H1 (cell line): Measurements from ENCODE around the gene EGFR. TPM values are rescaled to one million over a fixed set of nuclear protein-coding genes. Genes with fewer than 3 reads are reported as not detected.

ENCODE experiments used
- CTCF ChIA-PET: fragments of 300-600 bp; sonication (Branson Sonifier 250); formaldehyde crosslinking; loops from one replicate; lab custom pipeline; 2021; ENCODE audit not compliant: partially characterized antibody; lab: Charles Lee
- POLR2A ChIA-PET: fragments of 300-600 bp; sonication (Branson Sonifier 250); formaldehyde crosslinking; loops from one replicate; lab custom pipeline; 2021; ENCODE audit warnings: inconsistent platforms; ENCODE audit not compliant: partially characterized antibody; lab: Charles Lee
- DNase-seq, 2 experiments: peaks; one replicate each; pipeline versions ENCODE4 v3.0.0 to v3.0.0-alpha.2; 2010 to 2022; ENCODE audit warnings: low spot score in 2 of 2, low read depth in 1 of 2, mixed read lengths in 1 of 2
- FAIRE-seq: peaks from 2 replicates; lab custom pipeline; 2011; peaks lifted over from hg19 to GRCh38; lab: Jason Lieb, UNC
- H2AFZ ChIP-seq: 2 replicates; pipeline ENCODE4 v1.8.1; 2012; ENCODE audit warnings: low read length, inconsistent platforms
- H2AK5ac ChIP-seq: 2 replicates; pipeline ENCODE4 v1.6.1; 2013; ENCODE audit warnings: low read depth, low read length
- H2BK120ac ChIP-seq: replicated peaks from 2 replicates; pipeline ENCODE3; 2013; ENCODE audit warnings: low read depth, low read length, inconsistent platforms
- H2BK12ac ChIP-seq: 2 replicates; pipeline ENCODE4 v1.6.1; 2013; ENCODE audit warnings: low read depth, low read length
- H2BK15ac ChIP-seq: 2 replicates; pipeline ENCODE4 v1.6.1; 2013; ENCODE audit warnings: low read length
- H2BK20ac ChIP-seq: 2 replicates; pipeline ENCODE4 v1.6.1; 2013; ENCODE audit warnings: low read length
- H2BK5ac ChIP-seq: 2 replicates; pipeline ENCODE4 v1.6.1; 2013; ENCODE audit warnings: low read depth, low read length
- H3K14ac ChIP-seq: 2 replicates; pipeline ENCODE4 v1.6.1; 2013; ENCODE audit warnings: inconsistent platforms; ENCODE audit not compliant: insufficient read length
- H3K18ac ChIP-seq: 2 replicates; pipeline ENCODE4 v1.6.1; 2013; ENCODE audit warnings: low read length; ENCODE audit errors: extremely low read depth
- H3K23ac ChIP-seq: 2 replicates; pipeline ENCODE4 v1.6.1; 2013; ENCODE audit warnings: inconsistent platforms; ENCODE audit not compliant: insufficient read length
- H3K23me2 ChIP-seq: 2 replicates; pipeline ENCODE4 v1.6.1; 2013; ENCODE audit warnings: low read depth, low read length
- H3K27ac ChIP-seq: 2 replicates; pipeline ENCODE4 v1.6.1; 2011; ENCODE audit warnings: low read depth, low read length, inconsistent platforms
- H3K27me3 ChIP-seq, 4 experiments: replicated peaks in 1 of 4; 1 replicate in 1 of 4; 2 replicates in 3 of 4; pipeline versions ENCODE4 v1.6.1 to v1.8.1; 2011 to 2013; ENCODE audit warnings: low read length in 3 of 4, mild to moderate bottlenecking in 3 of 4, inconsistent platforms in 2 of 4, mixed read lengths in 2 of 4, moderate library complexity in 1 of 4; ENCODE audit not compliant: control insufficient read depth in 3 of 4, insufficient read depth in 3 of 4; ENCODE audit errors: extremely low read depth in 1 of 4
- H3K36me3 ChIP-seq, 4 experiments: 2 replicates each; pipeline versions ENCODE4 v1.6.1 to v1.8.1; 2011 to 2013; ENCODE audit warnings: mild to moderate bottlenecking in 4 of 4, low read length in 3 of 4, moderate library complexity in 2 of 4, control low read depth in 1 of 4, inconsistent platforms in 1 of 4; ENCODE audit not compliant: insufficient read depth in 4 of 4, control insufficient read depth in 2 of 4
- H3K4ac ChIP-seq: replicated peaks from 2 replicates; pipeline ENCODE3; 2013; ENCODE audit warnings: low read length, low read depth, mixed read lengths, inconsistent platforms; ENCODE audit not compliant: insufficient read length
- H3K4me1 ChIP-seq, 4 experiments: replicated peaks in 1 of 4; 1 replicate in 1 of 4; 2 replicates in 3 of 4; pipeline versions ENCODE4 v1.6.1 to v1.8.1; 2011 to 2013; ENCODE audit warnings: low read length in 3 of 4, inconsistent platforms in 2 of 4, mixed read lengths in 1 of 4; ENCODE audit not compliant: insufficient read depth in 4 of 4, control insufficient read depth in 3 of 4
- H3K4me2 ChIP-seq, 2 experiments: 2 replicates each; pipeline versions ENCODE4 v1.6.1 to v1.8.1; 2011 to 2013; ENCODE audit warnings: low read depth in 2 of 2, low read length in 2 of 2, control low read depth in 1 of 2, inconsistent platforms in 1 of 2, mild to moderate bottlenecking in 1 of 2; ENCODE audit not compliant: insufficient read depth in 1 of 2
- H3K4me3 ChIP-seq, 4 experiments: fragments of 200-600, 300-600 bp in 1 of 4; sonication (generic), shearing (Covaris generic), sonication (Bioruptor Twin) in 1 of 4; 2 replicates each; pipeline versions ENCODE4 v1.5.1 to v1.8.1; 2011 to 2016; ENCODE audit warnings: low read length in 4 of 4, low read depth in 3 of 4, control low read depth in 2 of 4, inconsistent platforms in 2 of 4, mild to moderate bottlenecking in 2 of 4, mixed read lengths in 1 of 4, moderate library complexity in 1 of 4; ENCODE audit not compliant: insufficient read depth in 2 of 4; ENCODE audit errors: extremely low read depth in 1 of 4
- H3K56ac ChIP-seq: replicated peaks from 2 replicates; pipeline ENCODE3; 2013; ENCODE audit warnings: low read depth, mild to moderate bottlenecking, mixed read lengths, low read length, inconsistent platforms; ENCODE audit not compliant: insufficient read length
- H3K79me1 ChIP-seq: 2 replicates; pipeline ENCODE4 v1.6.1; 2013; ENCODE audit warnings: low read depth, low read length, control low read depth
- H3K79me2 ChIP-seq, 2 experiments: 2 replicates each; pipeline versions ENCODE4 v1.6.1 to v1.8.1; 2012 to 2013; ENCODE audit warnings: low read length in 2 of 2, mild to moderate bottlenecking in 2 of 2, inconsistent platforms in 1 of 2; ENCODE audit not compliant: insufficient read depth in 2 of 2, control insufficient read depth in 1 of 2
- H3K9ac ChIP-seq, 4 experiments: replicated peaks in 1 of 4; 1 replicate in 1 of 4; 2 replicates in 3 of 4; pipeline versions ENCODE4 v1.6.1 to v1.8.1; 2011 to 2013; ENCODE audit warnings: low read depth in 3 of 4, low read length in 3 of 4, control low read depth in 2 of 4, mild to moderate bottlenecking in 2 of 4, moderate library complexity in 2 of 4, inconsistent platforms in 1 of 4; ENCODE audit errors: extremely low read depth in 1 of 4
- H3K9me3 ChIP-seq, 2 experiments: 2 replicates each; pipeline versions ENCODE4 v1.6.1 to v1.8.1; 2012 to 2013; ENCODE audit warnings: mild to moderate bottlenecking in 2 of 2, moderate library complexity in 2 of 2, control low read depth in 1 of 2, inconsistent platforms in 1 of 2, low read depth in 1 of 2, low read length in 1 of 2, mixed read lengths in 1 of 2; ENCODE audit not compliant: insufficient read depth in 2 of 2
- H4K20me1 ChIP-seq, 2 experiments: replicated peaks in 1 of 2; 2 replicates each; pipeline versions ENCODE3 to v1.8.1; 2011 to 2013; ENCODE audit warnings: inconsistent platforms in 2 of 2, low read length in 2 of 2, mild to moderate bottlenecking in 1 of 2; ENCODE audit not compliant: insufficient read depth in 2 of 2, control insufficient read depth in 1 of 2
- H4K5ac ChIP-seq: 2 replicates; pipeline ENCODE4 v1.6.1; 2013; ENCODE audit warnings: low read length, low read depth, mixed read lengths, inconsistent platforms; ENCODE audit not compliant: insufficient read length
- H4K8ac ChIP-seq: 2 replicates; pipeline ENCODE4 v1.8.0; 2013; ENCODE audit warnings: mild to moderate bottlenecking, moderate library complexity, low read length, inconsistent platforms; ENCODE audit not compliant: insufficient read depth; ENCODE audit errors: extremely low read depth
- H4K91ac ChIP-seq: replicated peaks from 2 replicates; pipeline ENCODE3; 2013; ENCODE audit warnings: low read length, mixed read lengths, inconsistent platforms; ENCODE audit not compliant: insufficient read length
- CBX5 ChIP-seq: fragments of 300-800, 300-1000 bp; sonication (generic); IDR thresholded peaks from 2 replicates; pipeline ENCODE4 v1.7.1; 2016; ENCODE audit warnings: antibody characterized with exemption, low read length, low read depth
- CTBP2 ChIP-seq: IDR thresholded peaks from 2 replicates; pipeline ENCODE4 v1.7.0; 2011; ENCODE audit warnings: borderline replicate concordance, mild to moderate bottlenecking, moderate library complexity, mixed read lengths, low read length; ENCODE audit not compliant: insufficient read depth, insufficient read length
- EGR1 ChIP-seq: IDR thresholded peaks from 2 replicates; pipeline ENCODE4 v1.6.1; 2011; ENCODE audit warnings: low read depth, low read length, borderline replicate concordance
- KDM4A ChIP-seq: IDR thresholded peaks from one replicate; pipeline ENCODE4 v1.7.1; 2012; ENCODE audit warnings: low read depth, mild to moderate bottlenecking, moderate library complexity, low read length, inconsistent platforms; ENCODE audit not compliant: severe bottlenecking
- KDM5A ChIP-seq: fragments of 200-600 bp; IDR thresholded peaks from 2 replicates; pipeline ENCODE4 v1.7.1; 2012; ENCODE audit warnings: mild to moderate bottlenecking, low read length, inconsistent platforms, mixed read lengths
- PHF8 ChIP-seq: fragments of 200-600 bp; sonication (generic); conservative IDR thresholded peaks from 2 replicates; pipeline ENCODE4 v1.7.1; 2012; ENCODE audit warnings: low read depth, mild to moderate bottlenecking, inconsistent platforms, low read length, moderate library complexity
- RBBP5 ChIP-seq: IDR thresholded peaks from 2 replicates; pipeline ENCODE4 v1.7.1; 2012; ENCODE audit warnings: low read depth, mild to moderate bottlenecking, inconsistent platforms, low read length, moderate library complexity, borderline replicate concordance
- RXRA ChIP-seq: IDR thresholded peaks from 2 replicates; pipeline ENCODE4 v1.6.1; 2011; ENCODE audit warnings: low read depth, mild to moderate bottlenecking, low read length, moderate library complexity; ENCODE audit not compliant: insufficient read depth
- SIRT6 ChIP-seq: IDR thresholded peaks from one replicate; pipeline ENCODE4 v1.7.1; 2012; ENCODE audit warnings: low read length, inconsistent platforms
- ZNF274 ChIP-seq: IDR thresholded peaks from 2 replicates; pipeline ENCODE4 v1.7.0; 2012; ENCODE audit warnings: low read length, borderline replicate concordance; ENCODE audit errors: extremely low read depth
- WGBS, 2 experiments: shearing (Covaris generic) in 1 of 2; methylation state at CpG; one replicate each; pipeline versions ENCODE4 v1.1.6 to v1.1.7; 2013 to 2015; ENCODE audit warnings: low lambda C conversion rate in 2 of 2, mixed read lengths in 2 of 2, inconsistent platforms in 1 of 2, low coverage in 1 of 2, missing lambda C conversion rate in 1 of 2; ENCODE audit not compliant: insufficient replicate concordance in 2 of 2, insufficient coverage in 1 of 2, insufficient read length in 1 of 2; ENCODE audit errors: extremely low coverage in 1 of 2, missing lambda C conversion rate in 1 of 2; 5-methylcytosine and 5-hydroxymethylcytosine counted together
- polyA plus RNA-seq, 7 experiments: library from polyadenylated mRNA; depleted of rRNA in 3 of 7; stranded (reverse) in 5 of 7; unstranded in 2 of 7; fragments of >200 nt in 5 of 7; fragments of 200-250 nt in 2 of 7; gene quantifications; 1 replicate in 5 of 7; 2 replicates in 1 of 7; 4 replicates in 1 of 7; pipeline versions ENCODE4 v1.2.1 to v1.2.3, GENCODE V29; 2011 to 2013; ENCODE audit warnings: missing spikeins in 2 of 7, mixed read lengths in 2 of 7
- total RNA-seq: library from RNA; stranded (reverse); fragmentation: NEBNext Ultra II Directional; extraction: Animal tissue kit (Norgen Biotek cat#: 25700); gene quantifications from 2 replicates; pipeline ENCODE4 v1.2.1, GENCODE V29; 2021

The EGFR gene
- total and polyA plus RNA-seq, 2 of the 8 experiments (the other 6 are each of a cell fraction or from before 2014, with no cell fraction given), result 1.9 to 5.8 TPM

- no peak overlapping the region for H2BK20ac ChIP-seq
- peak overlapping the region; percentile 85 for H3K4ac ChIP-seq
- WGBS, 2 experiments, result 5% methylated on average over 35 of the region's 80 CpGs; no CpG with 5 or more reads in 1 of the 2 experiments
- H2AK5ac ChIP-seq, result no peak overlapping the region
- H3K4me2 ChIP-seq, result peak overlapping the region; percentile 50 to 98
- peak overlapping the region; percentile 95 for H4K8ac ChIP-seq
- no peaks in the 10 kb centered on the region for H3K36me3 ChIP-seq
- H2BK120ac ChIP-seq, result peak overlapping the region; percentile 69
- peak overlapping the region; percentile 95 for H3K18ac ChIP-seq
- H3K56ac ChIP-seq, result peak overlapping the region; percentile 26
- peak overlapping the region; percentile 32 to 69 (median 61) for H3K4me3 ChIP-seq
- no peaks in the 10 kb centered on the region for H3K79me1 ChIP-seq
- H2AFZ ChIP-seq, result peak overlapping the region; percentile 94
- no peak overlapping the region for H3K27ac ChIP-seq
- H3K23me2 ChIP-seq, result peaks cover 10% of the 10 kb centered on the region; the same call in 1 of the 2 replicates
- peak overlapping the region in 2 of 4 experiments; percentile 25 to 28; a peak in 3 of 7 replicates for H3K9ac ChIP-seq
- no peaks in the 10 kb centered on the region for H3K79me2 ChIP-seq
- H2BK5ac ChIP-seq, result no peak overlapping the region; the same call in 1 of the 2 replicates
- H3K9me3 ChIP-seq, result no peaks in the 10 kb centered on the region
- H3K4me1 ChIP-seq, result peaks cover 0 to 4% (median 2%) of the 10 kb centered on the region in 4 experiments; a peak in 3 of 7 replicates
- ChIA-PET POLR2A (interaction anchor here (0.9 to 2.2 kb wide), 7 partner anchors 103 to 496 kb away, joined by 3 to 5 read pairs (median 3); partner anchors contain the start of genes LANCL2 and SEC61G), CTCF (interaction anchor here (0.5 to 4.8 kb wide), 92 partner anchors 8 to 514 kb away, joined by 3 to 41 read pairs (median 4); partner anchors contain the start of gene EGFR)
- H2BK15ac ChIP-seq, result peak overlapping the region; percentile 73; the same call in 1 of the 2 replicates
- DNase-seq, result peak; percentile 49 to 98
- peak overlapping the region; percentile 51 for H4K5ac ChIP-seq
- peaks cover 0 to 4% of the 10 kb centered on the region in 2 experiments for H4K20me1 ChIP-seq
- H2BK12ac ChIP-seq, result peak overlapping the region; percentile 85; the same call in 1 of the 2 replicates
- H3K27me3 ChIP-seq, result peaks cover 11 to 41% (median 27%) of the 10 kb centered on the region in 4 experiments
- no peak overlapping the region for H3K23ac ChIP-seq
- H3K14ac ChIP-seq, result no peak overlapping the region
- H4K91ac ChIP-seq, result peak overlapping the region; percentile 92
- no peak for FAIRE-seq
- TF ChIP-seq RBBP5 (peak; percentile 80), CTBP2 (no peak), SIRT6 (no peak), EGR1 (no peak), ZNF274 (no peak), CBX5 (no peak), KDM5A (no peak), RXRA (no peak), PHF8 (0 out of 2 replicates have a peak, but pooled peaks have one; percentile 21), KDM4A (peak; percentile 97)
Observed at GRCh38 chr7:55254596-55255495, 236.0 kb downstream of the EGFR start.
